GM12864 (cell line): ENCODE measurements around the gene SLC16A2.

Experiments used
- DNase-seq: peaks from one replicate; pipeline ENCODE4 v3.0.0-alpha.2; 2011; ENCODE audit warnings: low read depth
- H3K4me3 ChIP-seq: 2 replicates; pipeline ENCODE4 v1.5.1; 2011; ENCODE audit warnings: mild to moderate bottlenecking, low read depth, low read length, control low read depth
- CTCF ChIP-seq: IDR thresholded peaks from 2 replicates; pipeline ENCODE4 v1.5.1; 2011; ENCODE audit warnings: low read depth, mild to moderate bottlenecking, moderate library complexity, low read length, control low read depth, inconsistent platforms; ENCODE audit errors: missing control alignments

Gene SLC16A2

GRCh38 chrX:74500067-74500466, 78.8 kb downstream of the SLC16A2 start:
- DNase-seq, result no peak
- no peak for TF ChIP-seq CTCF
- no peak overlapping the region for H3K4me3 ChIP-seq

GRCh38 chrX:74500555-74500954, 79.3 kb downstream of the SLC16A2 start:
- no peak for TF ChIP-seq CTCF
- DNase-seq, result no peak
- no peak overlapping the region for H3K4me3 ChIP-seq

DNA sequence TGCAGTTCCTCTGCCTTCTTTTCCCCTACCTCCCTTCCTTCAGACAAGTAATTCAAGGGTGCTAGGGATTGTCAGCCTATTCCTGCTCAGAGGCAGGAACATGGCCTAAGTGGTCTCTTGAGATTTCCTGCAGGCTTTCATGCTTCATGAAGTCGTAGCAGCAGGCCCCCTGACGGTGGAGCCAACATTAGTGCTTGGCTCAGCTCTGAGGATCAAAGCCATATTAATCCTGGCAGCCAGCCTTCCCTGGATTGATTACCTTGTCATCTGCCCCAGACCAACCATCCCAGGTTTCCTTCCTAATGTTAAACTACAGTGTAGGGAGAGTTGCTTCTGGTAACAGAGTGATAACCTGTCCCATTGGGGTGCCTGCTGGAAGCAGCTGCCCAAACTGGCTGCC, 84.1 kb downstream of the SLC16A2 start:
- no peak for DNase-seq
- TF ChIP-seq CTCF, result no peak
- no peak overlapping the region for H3K4me3 ChIP-seq

DNA sequence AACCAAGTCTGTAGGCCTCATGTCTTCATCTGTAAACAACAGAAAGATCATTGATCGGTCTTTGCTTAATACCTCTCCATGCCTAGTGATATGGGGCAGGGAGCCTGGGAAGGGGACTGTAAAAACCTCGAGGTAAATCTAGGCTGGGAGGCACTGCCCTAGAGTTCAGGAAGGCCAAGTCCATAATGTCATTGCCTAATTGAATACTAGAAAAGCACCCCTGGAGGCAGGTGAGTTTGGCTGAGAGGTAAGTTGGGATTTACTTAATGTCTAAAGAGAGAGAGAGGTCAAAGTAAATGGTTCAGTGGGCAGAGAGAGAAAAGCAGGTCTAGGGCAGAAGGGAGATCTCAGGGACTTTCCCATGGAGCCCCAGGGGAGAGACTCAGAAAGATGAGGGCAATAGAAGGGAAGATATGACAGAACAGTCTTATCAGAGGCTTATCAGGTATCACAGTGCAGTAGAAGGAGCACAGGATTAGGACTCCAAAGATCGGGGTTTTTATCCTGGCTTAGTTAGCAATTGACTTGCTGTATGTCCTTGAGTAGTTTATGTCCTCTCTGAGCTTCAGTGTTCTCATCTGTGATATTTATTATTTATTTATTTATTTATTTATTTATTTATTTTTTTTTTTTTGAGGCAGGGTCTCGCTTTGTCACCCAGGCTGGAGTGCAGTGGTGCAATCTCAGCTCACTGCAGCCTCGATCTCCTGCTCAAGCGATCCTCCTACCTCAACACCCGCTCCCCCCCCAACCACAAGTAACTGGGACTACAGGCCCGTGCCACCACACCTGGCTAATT, 85.2 kb downstream of the SLC16A2 start:
- DNase-seq, result peak; percentile 18
- TF ChIP-seq CTCF, result no peak
- no peak overlapping the region for H3K4me3 ChIP-seq

GRCh38 chrX:74507191-74507590, 85.9 kb downstream of the SLC16A2 start:
- no peak for TF ChIP-seq CTCF
- H3K4me3 ChIP-seq, result no peak overlapping the region
- DNase-seq, result no peak

- no peak for TF ChIP-seq CTCF
- no peak for DNase-seq
- no peak overlapping the region for H3K4me3 ChIP-seq
These were observed 88.7 kb downstream of the SLC16A2 start for GRCh38 chrX:74509989-74510388.

- no peak overlapping the region; the same call in 1 of the 2 replicates for H3K4me3 ChIP-seq
- no peak for DNase-seq
- TF ChIP-seq CTCF, result no peak
These were observed 89.1 kb downstream of the SLC16A2 start for GRCh38 chrX:74510401-74510800.
